Activated naive CD8-positive, alpha-beta T cell treated with anti-CD3 and anti-CD28 coated beads for 36 hours (primary cell): ENCODE data around the gene SLC41A3. TPM values are rescaled to one million over a fixed set of nuclear protein-coding genes. Genes with fewer than 3 reads are reported as not detected.
"Not testable (repeated sequence)": the region's sequence is repeated elsewhere in the genome, so short reads cannot be mapped to it uniquely, and the experiment has no call there.

ENCODE experiments used
- DNase-seq: peaks from one replicate; pipeline ENCODE4 v3.0.0; 2021
- H3K27ac Mint-ChIP-seq: one replicate; pipeline ENCODE4 v1.8.0; 2022; ENCODE audit warnings: mild to moderate bottlenecking, moderate library complexity, mixed read lengths
- H3K27me3 Mint-ChIP-seq: one replicate; pipeline ENCODE4 v1.8.0; 2022; ENCODE audit warnings: mild to moderate bottlenecking, mixed read lengths
- H3K36me3 Mint-ChIP-seq: one replicate; pipeline ENCODE4 v1.8.0; 2021; ENCODE audit warnings: mild to moderate bottlenecking, mixed read lengths
- H3K4me1 Mint-ChIP-seq: one replicate; pipeline ENCODE4 v1.8.0; 2021; ENCODE audit warnings: mixed read lengths
- H3K4me3 Mint-ChIP-seq: one replicate; pipeline ENCODE4 v1.8.0; 2022; ENCODE audit warnings: mild to moderate bottlenecking, moderate library complexity, mixed read lengths
- H3K9me3 Mint-ChIP-seq: one replicate; pipeline ENCODE4 v1.8.0; 2022; ENCODE audit warnings: mixed read lengths
- total RNA-seq, 2 experiments: library from RNA; stranded (reverse); gene quantifications; one replicate each; pipeline ENCODE4 v1.2.3, GENCODE V29; 2021

The SLC41A3 gene
- total RNA-seq, 2 experiments from 2014 or later: 26.6 to 30.7 TPM

DNA sequence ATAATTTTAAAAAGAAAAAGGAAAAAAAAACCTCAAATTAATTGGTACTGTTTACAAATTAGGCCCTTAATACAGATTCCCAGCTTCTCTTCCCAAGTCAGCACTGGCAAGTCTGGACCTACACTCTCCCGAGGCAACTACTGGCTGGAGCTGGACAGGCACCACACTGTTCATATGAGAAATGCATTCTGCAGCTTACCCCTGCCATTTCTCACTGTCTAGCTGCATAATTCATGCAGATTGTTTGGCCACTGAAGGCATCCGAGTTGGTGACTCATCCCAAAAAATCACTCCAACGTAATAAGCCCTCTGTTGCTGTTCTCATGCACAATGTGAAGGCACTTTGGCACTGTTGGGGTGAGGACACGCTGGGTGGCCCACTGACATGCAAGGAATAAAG, 69.7 kb downstream of the SLC41A3 start:
- H3K9me3 Mint-ChIP-seq: no peaks in the 10 kb centered on the region
- H3K36me3 Mint-ChIP-seq: peaks cover 37% of the 10 kb centered on the region
- H3K27me3 Mint-ChIP-seq: no peaks in the 10 kb centered on the region
- no peaks in the 10 kb centered on the region for H3K4me1 Mint-ChIP-seq
- DNase-seq: no peak
- H3K4me3 Mint-ChIP-seq: no peak overlapping the region
- no peak overlapping the region for H3K27ac Mint-ChIP-seq

DNA sequence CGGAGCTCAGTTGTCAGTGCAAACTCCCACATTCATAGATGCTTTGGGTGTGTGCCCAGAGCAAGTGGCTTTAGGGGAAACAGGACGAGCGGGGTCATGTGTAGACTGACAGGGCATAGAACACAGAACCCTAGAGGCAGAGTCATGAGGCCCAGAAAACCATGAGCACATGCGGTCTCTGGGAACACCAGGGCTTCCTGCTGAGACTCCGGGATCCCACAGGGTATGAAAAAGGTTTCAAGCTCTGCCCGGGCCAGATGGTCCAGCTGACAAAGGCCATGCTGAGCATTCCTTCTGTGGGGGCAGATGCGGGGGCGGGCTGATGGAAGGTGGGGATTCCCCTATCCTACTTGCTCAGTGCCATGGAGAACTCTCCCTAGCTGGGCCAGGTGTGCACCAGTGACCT, 70.2 kb downstream of the SLC41A3 start:
- Mint-ChIP-seq H3K9me3 (no peaks in the 10 kb centered on the region), H3K27ac (no peak overlapping the region), H3K4me1 (no peaks in the 10 kb centered on the region), H3K36me3 (peaks cover 40% of the 10 kb centered on the region), H3K4me3 (no peak overlapping the region), H3K27me3 (no peaks in the 10 kb centered on the region)
- no peak for DNase-seq

DNA sequence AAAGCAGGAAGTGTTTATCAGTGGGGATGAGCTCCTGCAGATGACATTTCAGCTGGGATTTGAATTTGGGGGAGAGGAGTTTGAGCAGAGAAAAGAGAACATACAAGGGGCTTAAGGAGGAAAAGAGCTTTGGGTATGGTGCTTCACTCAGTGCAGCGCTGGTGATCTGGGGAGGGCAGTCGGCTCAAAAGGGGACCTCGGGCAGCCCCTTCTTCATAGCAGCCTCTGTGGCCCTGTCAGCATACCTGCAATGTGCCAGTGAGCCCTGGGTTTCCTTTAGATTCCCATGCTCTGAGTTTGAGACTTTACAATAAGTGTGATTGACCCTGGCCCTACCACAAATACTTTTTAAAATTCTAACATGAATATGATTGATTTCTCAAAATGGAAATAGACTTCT, 74.7 kb downstream of the SLC41A3 start:
- Mint-ChIP-seq H3K4me3 (no peak overlapping the region), H3K27ac (no peak overlapping the region), H3K27me3 (no peaks in the 10 kb centered on the region), H3K9me3 (no peaks in the 10 kb centered on the region), H3K4me1 (no peaks in the 10 kb centered on the region), H3K36me3 (peaks cover 50% of the 10 kb centered on the region)
- DNase-seq: no peak

DNA sequence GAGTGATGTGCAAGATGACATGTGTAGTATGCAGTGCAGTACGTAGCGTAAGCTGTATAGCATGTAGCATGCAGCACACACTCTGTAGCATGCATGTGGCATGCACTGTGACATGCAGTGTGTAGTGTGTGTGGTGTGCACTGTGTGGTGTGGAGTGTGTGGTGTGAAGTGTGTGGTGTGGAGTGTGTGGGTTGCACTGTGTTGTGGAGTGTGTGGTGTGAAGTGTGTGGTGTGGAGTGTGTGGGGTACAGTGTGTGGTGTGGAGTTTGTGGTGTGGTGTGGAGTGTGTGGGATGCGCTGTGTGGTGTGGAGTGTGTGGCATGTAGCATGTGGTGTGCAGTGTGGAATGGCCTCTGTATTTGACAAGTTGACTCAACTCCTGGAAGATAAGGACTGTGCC, 75.7 kb downstream of the SLC41A3 start:
- H3K27ac Mint-ChIP-seq: peak overlapping the region; percentile 11
- no peak for DNase-seq
- no peaks in the 10 kb centered on the region for H3K27me3 Mint-ChIP-seq
- peaks cover 40% of the 10 kb centered on the region for H3K36me3 Mint-ChIP-seq
- H3K4me3 Mint-ChIP-seq: no peak overlapping the region
- H3K9me3 Mint-ChIP-seq: peaks cover 2% of the 10 kb centered on the region
- H3K4me1 Mint-ChIP-seq: no peaks in the 10 kb centered on the region

DNA sequence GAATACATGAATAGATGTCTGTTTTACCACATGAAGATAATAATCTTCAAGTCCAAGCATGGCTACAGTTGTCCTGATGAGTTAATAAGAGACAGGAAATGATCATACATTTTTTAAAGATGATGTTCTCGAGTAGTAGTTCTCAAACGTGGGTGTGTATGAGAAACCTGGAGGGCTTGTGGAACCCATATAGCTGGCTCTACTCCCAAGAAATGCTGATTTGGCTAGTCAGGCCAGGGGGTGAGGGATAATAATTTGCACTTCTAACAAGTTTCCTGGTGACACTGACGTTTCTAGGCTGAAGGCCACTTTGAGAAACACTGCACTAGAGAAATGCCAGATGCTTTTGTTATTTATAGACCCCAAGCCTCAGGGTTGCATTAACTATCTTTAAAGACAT, 78.0 kb downstream of the SLC41A3 start:
- no peak for DNase-seq
- Mint-ChIP-seq H3K27ac (no peak overlapping the region), H3K4me3 (no peak overlapping the region), H3K27me3 (no peaks in the 10 kb centered on the region), H3K9me3 (peaks cover 18% of the 10 kb centered on the region), H3K4me1 (no peaks in the 10 kb centered on the region), H3K36me3 (peaks cover 24% of the 10 kb centered on the region)

DNA sequence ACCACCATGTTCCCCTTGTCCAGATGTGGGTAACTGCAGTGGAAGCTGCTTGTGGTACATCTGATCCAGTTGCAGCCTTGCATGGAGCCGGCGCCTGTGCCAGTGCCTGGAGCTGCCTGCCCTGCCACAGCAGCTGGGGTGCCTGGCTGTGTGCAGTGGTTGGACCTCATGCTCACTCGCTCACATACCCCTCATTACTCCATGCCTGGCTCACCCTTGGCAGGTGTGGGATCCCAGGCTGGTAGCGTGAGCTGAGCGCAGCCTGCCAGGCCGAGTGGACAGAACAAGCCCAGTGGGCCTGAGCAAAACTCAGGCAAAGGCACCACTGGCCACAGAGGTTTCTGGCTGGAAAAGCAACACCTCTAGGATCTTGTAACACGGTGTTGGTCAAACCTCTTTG, 79.2 kb downstream of the SLC41A3 start:
- Mint-ChIP-seq H3K27me3 (no peaks in the 10 kb centered on the region), H3K9me3 (peaks cover 25% of the 10 kb centered on the region), H3K36me3 (peaks cover 17% of the 10 kb centered on the region), H3K4me3 (no peak overlapping the region), H3K4me1 (no peaks in the 10 kb centered on the region), H3K27ac (no peak overlapping the region)
- no peak for DNase-seq

DNA sequence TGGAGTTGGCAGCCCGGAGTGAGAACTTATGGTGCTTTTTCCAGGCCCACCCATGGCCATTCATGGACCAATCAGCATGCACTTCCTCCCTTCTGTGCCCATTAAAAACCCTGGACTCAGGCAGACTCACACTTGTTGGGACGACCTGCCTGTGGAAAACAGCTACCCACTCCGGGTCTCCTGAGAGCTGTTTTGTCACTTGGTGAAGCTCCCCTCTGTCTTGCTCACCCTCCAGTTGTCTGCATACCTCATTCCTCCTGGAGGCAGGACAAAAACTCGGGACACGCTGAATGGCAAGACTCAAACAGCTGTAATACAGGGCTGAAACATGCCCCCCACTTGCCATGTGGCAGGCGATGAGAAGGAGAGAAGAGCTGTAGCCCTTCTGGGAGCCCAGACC, 79.7 kb downstream of the SLC41A3 start:
- H3K4me1 Mint-ChIP-seq: no peaks in the 10 kb centered on the region
- peaks cover 17% of the 10 kb centered on the region for H3K36me3 Mint-ChIP-seq

DNA sequence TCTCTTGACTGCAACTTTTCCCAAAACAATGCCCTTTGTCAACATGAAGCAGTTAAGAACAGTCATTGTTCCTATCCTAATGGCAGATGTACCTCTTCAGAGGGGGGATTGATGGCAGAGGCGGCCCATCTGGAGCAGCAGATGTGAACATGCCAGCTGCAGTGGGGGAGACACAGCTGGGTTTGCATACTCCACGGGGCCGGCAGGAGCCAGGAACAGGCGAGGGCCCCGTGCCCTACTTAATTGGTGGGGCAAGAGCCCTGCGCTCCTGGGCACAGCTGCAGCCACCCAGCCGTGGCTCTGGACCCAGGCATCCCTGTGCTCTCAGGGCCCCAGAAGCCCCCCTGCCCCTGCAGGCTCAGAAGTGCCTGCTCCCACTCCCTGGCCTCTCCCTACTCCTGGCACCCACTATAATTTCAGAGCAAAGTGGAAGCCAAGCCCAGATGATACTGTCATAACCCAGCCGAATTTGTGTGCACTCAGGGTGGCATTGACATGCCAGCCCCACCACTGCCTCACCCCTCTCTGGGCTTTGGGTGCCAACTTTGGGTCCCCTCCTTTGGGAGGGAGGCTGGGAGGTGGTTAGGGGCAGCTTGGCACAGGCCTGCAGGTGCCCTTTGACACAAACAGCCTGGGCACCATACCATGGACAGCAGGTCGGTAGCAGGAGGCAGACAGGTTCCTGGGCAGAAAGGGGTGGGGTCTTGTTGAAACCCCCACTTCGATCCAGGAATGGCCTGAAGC, 80.3 kb downstream of the SLC41A3 start:
- H3K4me3 Mint-ChIP-seq: no peak overlapping the region
- no peaks in the 10 kb centered on the region for H3K4me1 Mint-ChIP-seq
- no peak for DNase-seq

More for the DNA sequence above, 79.7 kb downstream of the SLC41A3 start:
- Mint-ChIP-seq H3K27ac (no peak overlapping the region), H3K4me3 (no peak overlapping the region), H3K27me3 (no peaks in the 10 kb centered on the region), H3K9me3 (peaks cover 30% of the 10 kb centered on the region)
- no peak for DNase-seq

DNA sequence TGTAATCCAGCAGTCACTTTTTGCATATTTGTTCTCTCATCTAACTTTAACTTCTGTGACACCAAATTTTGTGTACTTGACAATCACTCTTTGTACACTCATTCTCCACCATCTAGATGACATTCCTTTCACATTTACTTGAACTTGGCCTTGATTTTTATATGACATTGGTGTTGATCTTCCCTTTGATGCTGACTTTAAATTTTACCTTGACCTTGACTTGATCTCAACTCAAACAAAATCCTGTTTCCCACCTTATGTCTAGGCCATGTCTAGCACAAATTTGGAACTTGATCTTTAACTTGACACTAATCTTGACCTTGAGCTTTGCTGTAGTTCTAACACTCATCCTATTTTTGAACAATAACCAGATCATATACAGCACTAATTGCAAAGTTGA, 81.7 kb downstream of the SLC41A3 start:
- Mint-ChIP-seq H3K36me3 (peaks cover 13% of the 10 kb centered on the region), H3K9me3 (peaks cover 37% of the 10 kb centered on the region), H3K4me3 (no peak overlapping the region), H3K27ac (no peak overlapping the region), H3K4me1 (no peaks in the 10 kb centered on the region), H3K27me3 (no peaks in the 10 kb centered on the region)
- no peak for DNase-seq

More for the DNA sequence above, 80.3 kb downstream of the SLC41A3 start:
- Mint-ChIP-seq H3K27ac (no peak overlapping the region), H3K27me3 (no peaks in the 10 kb centered on the region), H3K9me3 (peaks cover 34% of the 10 kb centered on the region), H3K36me3 (peaks cover 15% of the 10 kb centered on the region)

DNA sequence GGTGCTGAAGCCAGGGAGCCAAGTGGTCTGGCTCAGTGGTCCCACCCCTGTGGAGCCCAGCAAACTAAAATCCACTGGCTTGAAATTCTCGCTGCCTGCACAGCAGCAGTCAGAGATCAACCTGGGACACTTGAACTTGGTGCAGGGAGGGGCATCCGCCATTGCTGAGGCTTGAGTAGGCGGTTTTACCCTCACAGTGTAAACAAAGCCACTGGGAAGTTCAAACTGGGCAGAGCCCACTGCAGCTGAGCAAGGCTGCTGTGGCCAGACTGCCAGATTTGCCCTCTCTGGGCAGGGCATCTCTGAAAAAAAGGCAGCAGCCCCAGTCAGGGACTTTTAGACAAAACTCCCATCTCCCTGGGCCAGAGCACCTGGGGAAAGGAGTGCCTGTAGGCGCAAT, 87.2 kb downstream of the SLC41A3 start:
- H3K9me3 Mint-ChIP-seq: peaks cover 28% of the 10 kb centered on the region
- not testable (repeated sequence) for H3K36me3 Mint-ChIP-seq, H3K27me3 Mint-ChIP-seq, DNase-seq, H3K4me1 Mint-ChIP-seq, H3K4me3 Mint-ChIP-seq, H3K27ac Mint-ChIP-seq

DNA sequence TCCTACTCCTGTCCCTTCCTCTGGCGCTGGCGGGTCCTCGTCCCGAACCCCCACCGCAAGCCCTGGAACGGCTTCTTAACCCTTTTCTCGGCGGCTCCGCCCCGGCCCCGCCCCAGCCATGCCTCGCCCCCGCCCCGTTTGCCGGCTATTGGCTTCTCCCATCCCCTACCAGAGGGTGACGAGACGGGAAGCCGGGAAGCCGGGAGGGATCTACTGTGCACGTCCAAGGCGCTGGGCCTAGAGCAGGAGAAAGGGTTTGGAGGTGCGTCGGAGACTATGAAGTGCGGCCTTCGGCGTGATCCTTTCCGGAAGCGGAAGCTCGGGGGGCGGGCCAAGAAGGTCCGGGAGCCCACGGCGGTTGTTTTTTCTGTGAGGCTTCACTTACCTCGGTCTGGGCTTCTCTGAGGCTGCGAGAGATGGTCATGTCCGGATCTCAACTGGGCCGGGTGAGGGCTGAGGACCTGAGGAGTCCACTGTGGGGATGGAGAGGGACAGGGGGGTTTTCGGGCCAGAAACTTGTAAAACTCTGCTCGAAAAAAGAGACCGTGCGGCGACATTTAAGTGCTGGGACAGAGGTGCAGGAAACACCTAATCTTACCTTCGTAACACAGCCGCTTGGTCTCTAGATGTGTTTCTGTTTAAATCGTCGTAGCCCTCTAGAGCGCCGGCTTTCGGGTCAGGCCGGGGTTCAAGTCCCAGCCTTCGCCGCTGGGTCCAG, 93.5 kb downstream of the SLC41A3 start:
- Mint-ChIP-seq H3K27ac (peak overlapping the region; percentile 97), H3K4me3 (peak overlapping the region; percentile 99), H3K27me3 (no peaks in the 10 kb centered on the region), H3K9me3 (no peaks in the 10 kb centered on the region), H3K36me3 (peaks cover 1% of the 10 kb centered on the region), H3K4me1 (peaks cover 21% of the 10 kb centered on the region)
- DNase-seq: peak; percentile 77

DNA sequence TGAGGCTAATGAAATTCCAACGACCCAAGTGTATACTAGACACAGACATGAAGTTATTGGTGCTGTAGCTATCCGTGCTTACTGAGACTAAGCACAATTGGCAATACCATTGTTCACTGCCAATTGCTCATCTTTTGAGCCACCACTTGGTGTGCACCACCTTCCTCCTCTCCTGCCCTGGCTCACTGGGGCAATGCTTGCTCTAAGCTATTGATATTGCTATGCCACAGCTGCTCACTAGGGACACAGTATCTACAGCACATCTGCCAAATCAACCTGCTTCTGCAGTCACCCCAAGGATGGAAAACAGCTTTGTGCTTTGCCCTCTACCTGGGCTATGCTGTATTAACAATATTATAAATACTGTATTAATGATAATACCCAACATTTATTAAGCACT, 99.0 kb downstream of the SLC41A3 start:
- not testable (repeated sequence) for H3K36me3 Mint-ChIP-seq, DNase-seq, H3K27ac Mint-ChIP-seq, H3K4me3 Mint-ChIP-seq, H3K27me3 Mint-ChIP-seq, H3K9me3 Mint-ChIP-seq
- H3K4me1 Mint-ChIP-seq: peaks cover 12% of the 10 kb centered on the region

DNA sequence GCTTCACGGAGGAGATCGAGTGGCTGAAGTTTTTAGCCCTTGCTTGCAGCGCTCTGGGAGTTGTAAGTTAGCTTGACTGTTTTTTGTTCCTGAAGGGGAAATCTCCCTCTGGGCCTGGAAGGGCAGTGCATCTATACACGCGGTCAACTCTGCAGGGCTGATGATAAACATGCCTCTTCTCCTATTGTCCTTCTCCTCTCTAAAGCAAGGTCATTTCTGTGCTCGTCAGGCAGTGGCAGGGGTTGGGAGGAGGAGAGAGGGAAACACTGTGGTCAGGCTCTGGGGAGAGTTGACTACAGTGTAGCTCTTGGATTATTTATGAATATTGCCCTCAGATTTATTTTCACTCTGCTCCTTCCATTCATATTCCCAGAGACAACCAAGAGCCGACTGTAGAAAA, 106.8 kb downstream of the SLC41A3 start:
- not testable (repeated sequence) for H3K27ac Mint-ChIP-seq, H3K27me3 Mint-ChIP-seq, H3K4me1 Mint-ChIP-seq, H3K9me3 Mint-ChIP-seq, H3K4me3 Mint-ChIP-seq, DNase-seq, H3K36me3 Mint-ChIP-seq

DNA sequence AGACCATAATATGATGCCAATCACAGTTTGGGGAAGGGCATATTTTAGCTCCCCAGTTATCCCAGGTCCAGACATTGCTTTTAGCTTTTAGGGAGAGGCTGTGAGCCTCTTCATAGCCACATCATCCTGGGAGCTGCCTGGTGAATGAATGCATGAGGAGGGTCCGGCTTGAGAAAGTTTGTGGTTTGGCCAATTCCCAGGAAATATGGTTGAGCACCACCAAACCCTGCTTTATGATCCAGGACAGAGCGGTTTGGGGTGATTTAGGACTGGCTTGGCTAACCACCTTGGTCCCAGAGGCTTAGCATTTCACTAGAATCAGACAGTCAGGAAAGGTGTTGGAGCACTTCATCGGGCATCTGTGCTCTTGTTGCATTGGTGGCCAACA, 107.9 kb downstream of the SLC41A3 start:
- peaks cover 11% of the 10 kb centered on the region for H3K27me3 Mint-ChIP-seq
- not testable (repeated sequence) for H3K9me3 Mint-ChIP-seq, H3K4me1 Mint-ChIP-seq, DNase-seq, H3K36me3 Mint-ChIP-seq, H3K27ac Mint-ChIP-seq, H3K4me3 Mint-ChIP-seq

DNA sequence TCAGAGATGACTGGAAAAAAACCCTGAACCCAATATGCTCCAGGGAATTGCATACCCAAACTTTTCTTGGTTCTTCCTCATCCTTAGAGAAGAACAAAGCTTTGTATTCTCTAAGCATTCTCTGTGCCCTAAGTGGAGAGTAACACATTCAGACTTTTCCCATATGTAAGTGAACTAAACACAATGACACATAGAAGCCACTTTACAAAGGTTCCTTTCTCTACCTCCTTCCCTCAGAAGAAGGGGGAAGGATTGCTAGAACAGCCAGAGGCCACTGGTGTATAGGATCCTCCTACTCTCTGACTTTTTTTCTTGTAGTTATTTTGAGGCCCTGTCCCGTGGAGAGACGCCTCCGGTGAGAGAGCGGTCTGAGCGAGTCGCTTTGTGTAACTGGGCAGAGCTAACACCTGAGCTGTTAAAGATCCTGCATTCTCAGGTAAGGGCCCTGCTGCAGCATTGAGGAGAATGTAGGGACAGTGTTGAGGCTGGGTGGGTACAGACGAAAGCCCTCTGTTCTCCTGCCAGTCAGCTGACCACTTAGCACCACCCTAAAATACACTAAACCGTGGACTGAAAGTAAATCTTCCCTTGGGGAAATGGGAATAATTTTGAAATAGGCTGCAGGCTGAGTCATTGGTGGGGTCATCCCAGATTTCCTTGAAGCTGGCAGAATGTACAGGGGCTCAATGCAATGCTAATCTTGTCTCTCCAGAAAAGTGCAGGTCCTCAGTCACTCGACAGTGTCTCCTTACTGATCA, 108.5 kb downstream of the SLC41A3 start:
- H3K4me3 Mint-ChIP-seq, DNase-seq, H3K4me1 Mint-ChIP-seq, H3K9me3 Mint-ChIP-seq, H3K36me3 Mint-ChIP-seq, H3K27ac Mint-ChIP-seq: not testable (repeated sequence)
- peaks cover 17% of the 10 kb centered on the region for H3K27me3 Mint-ChIP-seq
